ENCODE data around the gene ZMYND8.

Gene ZMYND8

DNA sequence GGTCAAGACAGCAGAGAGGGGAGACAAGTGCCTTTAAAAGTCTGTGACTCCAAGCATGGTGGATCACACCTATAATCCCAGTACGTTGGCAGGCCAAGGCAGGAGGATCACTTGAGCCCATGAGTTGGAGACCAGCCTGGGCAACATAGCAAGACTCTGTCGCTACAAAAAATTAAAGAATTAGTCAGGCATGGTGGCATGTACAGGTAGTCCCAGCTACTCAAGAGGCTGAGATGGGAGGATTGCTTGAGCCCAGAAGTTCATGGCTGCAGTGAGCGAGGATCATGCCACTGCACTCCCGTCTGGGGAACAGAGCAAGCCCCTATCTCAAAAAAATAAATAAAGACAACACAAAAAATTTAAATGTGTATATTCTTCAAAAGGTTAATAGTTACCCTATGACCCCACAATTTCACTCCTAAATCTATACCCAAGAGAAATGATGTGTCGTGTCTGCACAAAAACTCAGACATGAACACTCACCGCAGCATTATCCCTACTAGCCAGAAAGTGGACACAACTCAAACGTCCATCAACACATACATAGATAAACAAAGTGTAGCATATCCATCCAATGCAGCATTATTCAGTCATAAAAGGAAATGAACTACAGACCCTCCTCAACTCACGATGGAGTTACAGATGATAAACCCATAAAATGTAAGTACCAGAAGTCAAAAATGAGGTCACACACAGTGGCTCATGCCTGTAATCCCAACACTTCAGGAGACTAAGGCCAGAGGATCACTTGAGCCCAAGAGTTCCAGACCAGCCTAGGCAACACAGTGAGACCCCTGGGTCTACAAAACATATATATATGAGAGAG, 23.9 kb downstream of the ZMYND8 start:
- DNase-seq: no peak

DNA sequence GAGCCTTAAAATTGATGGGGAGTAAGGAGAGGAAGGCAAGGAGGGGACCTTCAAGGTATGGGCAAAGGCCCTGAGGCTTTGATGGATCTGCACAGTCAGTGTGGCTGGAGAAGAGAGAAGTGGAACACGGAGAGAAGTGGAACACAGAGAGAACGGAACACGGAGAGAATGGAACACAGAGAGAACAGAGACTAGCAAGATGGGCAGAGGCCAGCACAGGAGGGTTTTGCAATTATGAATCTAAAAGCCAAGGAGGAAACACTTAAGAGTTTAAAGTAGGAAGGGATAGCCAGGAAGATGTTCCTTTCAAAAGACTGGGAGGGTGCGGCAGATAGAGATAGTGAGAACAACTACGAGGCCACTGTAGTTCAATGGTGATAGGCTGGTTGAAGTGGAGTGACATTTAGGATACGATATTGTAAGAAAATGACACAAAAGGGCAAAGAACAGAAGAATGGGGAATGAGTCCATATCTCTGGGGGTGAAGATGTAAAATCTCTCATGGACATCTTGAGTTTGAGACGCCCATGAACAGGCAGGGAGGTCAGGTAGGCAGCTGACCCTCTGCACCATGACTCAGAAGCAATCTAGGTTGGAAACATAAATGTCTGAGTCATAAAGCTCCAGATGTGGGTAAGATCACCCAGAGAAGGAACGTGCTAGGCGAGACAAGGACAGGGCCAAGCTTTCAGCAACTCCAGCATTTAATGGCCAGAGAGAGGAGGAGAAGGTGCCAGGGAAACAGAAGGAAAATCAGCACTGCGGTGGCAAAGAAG, 25.4 kb downstream of the ZMYND8 start:
- no peak for DNase-seq

DNA sequence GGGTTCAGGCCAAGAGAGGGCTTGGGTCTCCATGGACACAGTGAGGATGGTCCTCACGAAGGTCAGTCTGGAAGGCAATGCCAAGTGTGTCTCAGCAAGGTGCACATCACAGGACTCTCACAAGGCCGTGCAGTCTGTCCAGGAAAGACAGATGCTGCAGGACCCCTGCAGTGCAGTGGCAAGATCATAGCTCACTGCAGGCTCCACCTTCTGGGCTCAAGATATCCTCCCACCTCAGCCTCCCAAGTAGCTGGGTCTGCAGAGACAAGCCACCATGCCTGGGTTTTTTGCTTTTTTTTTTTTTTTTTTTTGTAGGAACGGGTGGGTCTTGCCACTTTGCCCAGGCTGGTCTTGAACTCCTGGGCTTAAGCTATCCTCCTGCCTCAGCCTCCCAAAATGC, 26.4 kb downstream of the ZMYND8 start:
- DNase-seq: no peak

DNA sequence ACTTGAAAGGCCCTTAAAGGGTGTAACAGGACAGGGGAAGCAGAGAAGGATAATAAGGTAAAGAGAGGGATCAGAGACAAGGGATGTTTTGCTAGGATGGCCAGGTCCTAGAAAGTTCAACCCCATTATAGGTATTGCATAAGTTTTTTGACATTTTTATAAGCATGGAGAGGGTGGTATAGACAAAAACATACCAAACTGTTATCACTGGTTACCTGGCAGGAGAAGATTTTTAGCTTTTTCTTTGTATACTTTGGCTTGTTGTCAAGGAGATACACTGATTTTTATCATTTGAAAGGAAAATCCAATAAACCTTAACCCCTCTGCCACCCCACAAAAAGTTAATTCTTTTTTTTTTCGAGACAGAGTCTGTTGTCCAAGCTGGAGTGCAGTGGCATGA, 28.4 kb downstream of the ZMYND8 start:
- DNase-seq: no peak

DNA sequence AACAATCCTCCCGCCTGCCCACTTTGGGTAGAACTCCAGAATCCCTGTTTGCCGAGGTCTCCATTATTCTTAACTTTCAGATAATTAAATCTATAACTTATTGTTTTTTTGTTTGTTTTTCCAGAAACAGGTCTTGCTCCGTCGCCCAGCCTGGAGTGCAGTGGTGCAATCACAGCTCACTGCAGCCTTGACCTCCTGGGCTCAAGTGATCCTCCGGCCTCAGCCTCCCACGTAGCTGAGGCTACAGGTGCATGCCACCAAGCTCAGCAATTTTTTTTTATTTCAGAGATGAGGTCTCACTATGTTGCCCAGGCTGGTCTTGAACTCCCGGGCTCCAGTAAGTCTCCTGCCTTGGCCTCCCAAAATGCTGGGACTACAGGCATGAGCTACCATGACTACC, 28.8 kb downstream of the ZMYND8 start:
- DNase-seq: no peak

DNA sequence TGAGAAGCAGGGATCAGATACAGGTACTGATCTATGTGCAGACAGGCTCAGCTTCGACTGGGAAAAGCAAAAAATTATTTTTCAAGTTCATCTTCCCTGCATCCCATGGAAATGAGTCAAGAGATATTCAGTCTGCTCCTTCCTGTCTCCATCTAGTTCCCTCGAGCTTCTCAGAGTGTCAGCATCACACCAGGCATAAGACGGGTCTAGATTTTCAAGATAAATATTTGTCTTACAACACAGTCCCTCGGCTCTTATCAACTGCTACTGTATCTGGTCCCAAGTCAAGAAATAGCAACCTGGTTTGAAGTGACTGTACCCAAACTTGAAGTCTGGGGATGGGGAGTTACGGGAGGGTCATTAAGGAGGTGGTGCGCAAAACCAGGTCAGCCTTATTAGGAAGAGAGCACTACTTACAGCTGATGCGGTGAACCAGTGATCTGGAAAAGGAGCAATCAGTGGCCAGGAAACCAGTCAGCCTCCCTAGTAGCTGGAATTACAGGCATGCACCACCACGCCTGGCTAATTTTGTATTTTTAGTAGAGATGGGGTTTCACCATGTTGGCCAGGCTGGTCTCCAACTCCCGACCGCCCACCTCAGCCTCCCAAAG, 29.7 kb downstream of the ZMYND8 start:
- DNase-seq: no peak

DNA sequence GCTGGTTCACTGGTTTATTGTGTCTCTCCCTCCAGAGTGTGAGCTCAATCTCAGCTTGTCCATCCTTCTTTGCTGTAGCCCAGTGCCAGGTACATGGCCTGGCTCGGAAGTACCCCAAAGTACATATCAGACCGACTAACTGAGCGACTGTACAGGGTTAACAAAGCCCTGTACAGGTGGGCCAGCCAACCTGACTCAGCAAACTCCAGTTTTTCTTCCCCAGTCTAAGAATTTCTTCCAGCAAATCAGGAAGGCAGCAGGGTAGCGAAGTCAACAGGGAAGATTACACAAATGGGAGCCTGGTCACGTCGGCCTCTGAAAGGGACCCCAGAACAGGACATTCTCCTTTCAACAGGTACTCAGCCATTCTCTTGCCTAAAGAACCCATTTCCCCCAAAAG, 31.3 kb downstream of the ZMYND8 start:
- no peak for DNase-seq

DNA sequence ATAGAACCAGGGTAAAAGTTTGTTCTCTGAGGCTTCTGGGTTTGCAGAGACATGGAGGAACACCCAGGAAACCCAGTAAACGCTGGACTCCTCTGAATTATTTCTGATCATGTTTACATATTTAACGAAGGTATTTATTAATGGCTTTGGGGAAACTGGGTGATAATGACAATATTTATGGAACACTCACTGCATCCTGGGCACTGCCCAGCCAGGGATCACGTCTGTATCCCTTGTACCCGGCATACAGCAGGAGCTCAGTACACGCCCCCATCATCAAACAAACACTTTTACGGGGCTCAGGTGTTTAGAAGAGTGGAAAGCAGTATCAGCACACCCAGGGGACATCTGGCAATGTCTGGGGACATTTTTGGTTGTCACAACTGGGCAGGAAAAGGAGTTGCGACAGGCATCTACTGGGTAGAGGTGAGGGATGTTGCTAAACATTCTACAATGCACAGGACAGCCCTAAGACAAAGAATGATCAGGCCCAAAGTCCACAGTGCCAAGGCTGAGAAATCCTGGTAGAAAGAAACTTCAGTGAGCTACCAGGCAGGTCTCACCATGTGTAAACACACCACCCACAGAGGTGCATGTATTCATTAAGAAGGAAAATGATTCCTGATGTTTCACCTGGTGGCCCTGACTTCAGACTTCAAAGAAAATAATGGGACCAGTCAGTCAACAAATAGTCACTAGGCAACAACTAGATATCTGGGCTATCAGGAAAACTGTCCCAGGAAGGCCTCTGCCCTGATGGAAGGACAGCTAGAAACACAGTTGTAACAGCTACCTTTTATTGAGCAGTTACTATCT, 35.3 kb downstream of the ZMYND8 start:
- DNase-seq: no peak

DNA sequence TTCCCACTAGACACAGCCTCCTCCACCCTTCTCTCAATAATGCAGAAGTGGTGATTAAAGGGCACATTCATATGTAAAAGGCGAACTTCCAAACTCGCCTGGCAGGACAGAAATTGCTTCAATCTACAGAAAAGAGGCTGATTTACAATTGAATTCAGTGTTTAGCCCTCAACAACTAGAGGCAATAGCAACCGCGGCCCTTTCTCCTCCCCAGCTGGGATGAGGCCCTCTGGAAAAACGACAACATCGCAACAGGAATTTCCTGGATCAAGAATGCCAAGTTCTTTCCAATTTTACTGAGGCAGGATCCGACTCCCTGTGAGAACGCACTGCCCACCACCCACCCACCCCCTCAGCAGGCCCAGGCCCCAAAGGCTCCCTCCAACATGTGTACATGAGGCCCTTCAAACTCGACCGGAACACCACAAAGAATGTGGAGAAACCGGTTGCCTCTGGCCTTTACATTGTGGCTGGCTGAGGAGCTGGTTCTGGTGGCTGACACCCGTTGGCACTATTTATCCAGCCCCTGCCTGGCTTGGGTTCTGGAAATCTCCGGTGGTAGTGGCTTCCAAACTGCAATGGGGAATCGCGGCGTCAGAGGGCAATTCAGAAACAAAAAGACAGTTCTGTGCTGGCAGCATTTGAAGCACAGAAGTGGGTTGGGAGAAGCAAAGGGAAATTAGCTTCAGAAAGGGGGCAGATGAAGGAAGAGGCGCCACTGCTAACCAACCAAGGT, 36.8 kb downstream of the ZMYND8 start:
- DNase-seq: no peak

DNA sequence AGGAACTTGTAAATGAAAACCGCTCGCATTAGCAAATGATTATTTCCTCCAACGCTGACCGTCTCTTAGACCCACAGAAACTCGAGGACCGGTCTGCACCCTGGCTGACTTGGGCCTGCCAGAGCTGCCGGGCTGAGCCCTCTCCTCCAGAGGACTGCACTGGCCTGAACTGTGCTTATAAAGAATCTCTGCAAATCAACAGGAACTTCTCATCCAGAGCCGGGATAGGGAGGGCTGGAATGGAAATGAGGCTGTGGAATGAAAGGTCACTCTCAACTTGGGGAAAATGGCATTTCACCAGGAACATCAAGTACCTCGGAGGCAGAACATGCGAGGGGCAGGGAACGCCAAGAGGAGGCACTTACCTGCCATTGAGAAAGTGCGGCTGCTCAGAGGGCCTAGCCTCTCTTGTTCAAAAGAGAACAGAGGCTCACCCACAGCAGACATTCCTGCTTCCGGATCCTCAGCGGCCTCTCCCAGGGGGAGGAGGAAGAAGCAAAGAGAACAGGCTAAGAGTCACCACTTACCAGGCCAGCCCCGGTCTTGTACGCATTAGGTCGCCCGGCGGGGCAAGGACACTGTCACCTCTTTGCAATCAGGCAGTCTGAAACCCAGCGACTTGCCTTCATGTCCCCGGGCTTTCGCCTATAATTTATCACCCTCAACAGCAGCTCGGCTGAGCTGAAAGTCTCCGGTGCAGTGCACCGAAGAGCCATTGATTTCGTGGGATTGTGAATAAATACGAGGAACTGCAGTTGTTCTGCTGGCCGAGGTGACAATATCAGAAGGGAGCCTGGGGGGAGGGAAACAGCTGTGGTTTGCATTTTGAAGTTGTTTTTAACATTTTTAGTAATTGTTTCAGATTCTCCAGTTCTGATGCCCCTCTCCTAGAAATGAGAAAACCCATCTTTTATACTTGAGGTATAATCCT, 37.6 kb downstream of the ZMYND8 start:
- DNase-seq: peak; percentile 62

DNA sequence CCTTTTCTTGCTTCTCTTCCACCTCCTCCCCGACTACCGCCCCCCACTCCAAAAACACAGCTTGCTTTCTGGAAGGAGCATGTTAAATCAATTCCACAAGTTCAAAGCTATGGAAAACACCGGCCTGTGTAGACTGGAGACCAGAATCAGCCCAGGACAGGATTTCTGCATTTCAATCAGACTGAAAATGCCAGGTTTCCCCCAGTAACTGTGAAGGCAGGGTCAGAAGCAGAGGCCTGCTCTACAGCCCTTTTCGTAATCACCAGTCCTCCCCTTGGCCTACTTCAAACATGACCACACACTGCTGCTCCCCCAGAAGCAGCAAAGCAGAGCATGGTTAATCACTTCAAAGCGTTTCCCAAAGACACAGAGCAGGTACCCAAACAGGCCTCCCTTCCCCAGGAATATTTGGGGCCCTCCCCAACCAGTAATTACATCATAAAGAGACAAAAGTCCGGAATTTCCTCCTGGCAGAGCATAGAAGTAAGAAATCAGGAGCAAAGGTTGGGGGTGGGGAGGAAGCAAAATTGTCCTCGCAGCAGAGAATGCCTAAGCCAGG, 38.4 kb downstream of the ZMYND8 start:
- no peak for DNase-seq

DNA sequence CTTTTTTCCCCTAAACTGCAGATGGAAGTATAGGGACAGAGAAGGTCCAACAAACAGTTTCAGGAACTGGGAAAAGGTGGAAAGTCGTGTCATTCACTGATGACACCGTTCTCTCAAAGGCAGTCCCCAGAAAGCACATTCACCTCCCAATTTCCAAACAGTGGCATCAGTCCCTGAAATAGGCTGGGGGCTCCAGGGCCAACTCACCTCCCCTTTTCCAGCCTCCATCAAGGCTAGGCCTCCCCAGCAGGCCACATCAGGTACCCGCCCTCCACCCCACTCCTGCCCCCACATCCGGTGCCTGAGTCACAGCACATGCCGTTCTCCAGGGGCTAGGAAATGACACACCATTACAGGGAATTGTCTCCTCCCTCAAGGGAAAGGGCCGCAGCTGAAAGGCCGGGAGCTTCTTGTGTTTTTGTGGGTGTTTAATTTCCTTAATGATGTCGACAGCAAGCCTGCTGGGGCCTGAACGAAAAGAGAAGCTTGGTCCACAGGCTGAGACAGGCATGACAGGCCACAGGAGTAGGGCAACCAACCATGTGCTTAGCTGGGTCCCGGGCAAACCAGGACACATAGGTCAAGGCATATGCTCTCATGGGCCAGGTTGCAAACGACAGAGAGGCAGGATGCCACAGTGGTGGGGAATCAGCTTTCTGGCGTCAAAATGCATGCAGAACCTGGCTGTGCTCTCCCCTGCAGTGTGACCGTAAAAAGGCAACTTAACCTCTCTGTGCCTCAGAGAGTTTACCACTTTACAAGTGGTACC, 39.2 kb downstream of the ZMYND8 start:
- DNase-seq: peak; percentile 76

DNA sequence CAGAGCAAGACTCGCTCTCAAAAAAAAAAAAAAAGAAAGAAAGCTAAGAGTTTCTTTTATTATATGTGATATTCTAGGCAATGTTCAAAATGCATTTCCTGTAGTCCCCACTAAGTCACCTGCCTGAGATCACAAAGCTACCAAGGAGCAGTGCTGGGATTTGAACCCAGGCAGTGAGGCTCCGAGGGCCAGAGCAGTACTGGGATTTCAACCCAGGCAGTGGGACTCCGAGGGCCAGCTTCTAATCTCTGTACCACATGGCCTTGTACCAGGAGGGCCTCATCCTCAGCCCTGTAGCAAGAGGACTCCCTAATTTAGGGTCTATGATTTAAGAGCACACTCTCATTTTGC, 39.7 kb downstream of the ZMYND8 start:
- no peak for DNase-seq

DNA sequence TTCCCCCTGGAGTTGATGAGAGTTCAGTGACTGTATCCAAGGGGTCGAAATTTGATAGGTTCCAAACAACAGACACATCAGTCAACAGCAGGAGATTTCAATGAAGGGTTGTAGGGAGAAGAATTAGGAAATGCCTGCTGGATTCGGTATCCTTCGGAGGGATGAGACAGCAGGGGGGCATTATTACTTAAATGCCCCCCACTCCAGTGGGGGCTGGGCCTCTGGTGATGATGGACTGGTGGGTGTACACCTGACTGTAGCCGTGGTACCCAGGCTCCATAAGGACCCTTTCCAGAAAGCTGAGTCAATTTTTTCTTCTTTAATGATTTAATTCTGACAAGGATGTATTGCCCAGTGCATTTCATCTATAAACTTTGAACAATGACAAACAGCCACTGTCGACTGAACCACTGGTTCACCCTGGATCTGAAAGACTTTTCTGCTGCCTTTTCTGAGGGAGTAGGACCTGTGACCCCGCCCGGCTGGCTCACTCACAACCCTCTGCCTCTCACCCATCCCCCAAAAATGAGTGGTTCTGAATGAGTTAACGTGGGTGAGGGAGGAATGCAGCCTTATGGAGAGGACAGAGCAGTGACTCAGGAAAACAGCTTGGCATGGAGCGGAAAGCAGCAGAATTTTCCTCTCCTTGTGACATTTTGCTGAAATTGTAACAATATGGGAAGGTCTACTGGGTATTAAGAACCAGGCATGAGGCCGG, 41.0 kb downstream of the ZMYND8 start:
- no peak for DNase-seq

DNA sequence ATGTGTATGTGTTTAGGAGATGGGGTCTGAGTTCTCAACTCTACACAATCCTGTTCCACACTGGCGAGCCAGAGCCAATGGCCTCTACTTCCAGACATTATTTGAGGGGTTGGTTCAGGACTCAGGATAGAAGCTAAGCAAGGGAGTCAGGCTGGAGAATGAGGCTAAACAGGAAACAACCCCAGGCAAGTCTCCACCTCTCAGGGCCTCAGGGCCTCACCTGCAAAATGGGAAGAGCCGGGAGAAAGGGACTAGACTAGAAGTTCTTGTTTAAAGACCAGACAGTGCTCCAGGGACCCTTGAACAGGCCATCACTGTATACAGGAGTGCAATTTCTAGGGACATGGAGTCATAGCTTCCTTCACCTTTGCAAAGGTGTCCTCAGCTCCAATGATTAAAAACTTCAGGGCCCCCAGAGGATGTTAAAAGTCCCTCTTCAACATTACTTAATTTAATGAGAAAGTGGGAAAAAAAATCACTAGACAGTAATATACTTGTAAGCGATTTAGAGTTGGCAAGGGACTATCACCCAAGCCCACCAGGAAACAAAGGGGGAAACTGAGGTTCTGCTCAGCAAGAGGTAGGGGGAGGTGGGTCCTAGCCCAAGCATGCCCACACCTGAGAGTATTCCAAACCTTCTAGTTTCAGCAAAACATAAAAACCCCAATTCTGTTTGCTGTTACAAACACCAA, 41.7 kb downstream of the ZMYND8 start:
- DNase-seq: no peak

DNA sequence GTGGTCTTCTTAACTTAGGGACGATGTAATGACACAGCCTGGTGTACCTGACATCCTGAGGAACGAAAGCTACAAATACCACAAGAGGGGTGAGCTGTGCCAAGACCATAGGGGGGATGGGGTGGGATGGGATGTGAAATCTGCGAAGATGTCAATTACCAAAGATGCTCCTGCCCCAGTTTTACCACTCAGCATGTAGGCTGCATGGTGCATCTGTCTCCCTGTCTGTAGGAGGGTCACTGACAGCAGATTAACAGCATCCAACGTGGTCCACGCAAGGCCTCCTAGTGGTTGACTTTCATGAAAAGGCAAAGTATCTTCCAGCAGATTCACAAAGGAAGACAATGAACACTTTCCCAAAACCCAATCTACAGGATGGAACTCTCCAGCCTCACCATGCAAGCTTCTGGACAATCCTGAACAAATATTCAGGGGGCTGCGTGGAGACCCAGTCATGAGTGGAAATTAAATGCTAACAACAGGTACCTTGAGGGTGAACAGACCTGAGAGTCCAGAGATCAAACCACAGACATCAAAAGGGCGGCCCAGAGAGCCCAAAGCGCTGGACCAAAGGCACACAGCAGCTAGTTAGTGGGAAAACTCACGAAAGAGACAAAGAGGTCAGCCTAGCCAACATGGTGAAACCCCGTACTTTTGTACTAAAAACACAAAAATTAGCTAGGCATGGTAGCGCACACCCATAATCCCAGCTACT, 44.4 kb downstream of the ZMYND8 start:
- no peak for DNase-seq

DNA sequence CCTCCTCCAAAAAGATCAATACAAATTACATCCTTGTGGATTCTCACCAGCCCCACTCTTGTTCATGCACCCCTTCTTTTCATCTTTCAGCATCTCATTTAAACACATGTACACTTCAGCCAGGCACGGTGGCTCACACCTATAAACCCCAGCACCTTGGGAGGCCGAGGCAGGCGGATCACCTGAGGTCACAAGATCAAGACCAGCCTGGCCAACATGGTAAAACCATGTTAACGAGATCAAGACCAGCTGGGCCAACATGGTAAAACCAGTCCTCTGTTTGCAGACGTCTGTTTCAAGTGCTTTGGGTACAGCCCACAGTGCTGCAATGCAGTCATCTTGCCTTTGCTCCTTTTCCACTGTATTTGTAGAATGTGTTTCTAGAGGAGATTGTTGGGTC, 45.3 kb downstream of the ZMYND8 start:
- DNase-seq: no peak

DNA sequence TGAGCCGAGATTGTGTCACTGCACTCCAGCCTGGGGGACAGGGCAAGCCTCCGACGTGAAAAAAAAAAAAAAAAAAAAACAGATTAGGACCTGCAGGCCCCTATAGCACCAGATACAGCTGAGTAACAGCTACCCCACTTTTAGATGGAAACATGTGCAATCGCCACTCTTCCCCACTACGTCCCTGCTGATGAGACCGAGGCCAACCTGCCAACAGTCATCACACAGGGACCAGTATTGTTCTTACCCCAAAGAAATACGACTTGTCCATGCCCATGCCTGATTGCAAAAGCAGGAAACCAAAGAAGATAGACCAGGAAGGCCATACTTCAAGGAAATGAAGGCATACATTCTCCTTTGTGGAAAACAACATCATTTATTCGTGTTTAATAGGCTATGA, 45.8 kb downstream of the ZMYND8 start:
- DNase-seq: no peak
